Measurements from ENCODE around the gene RAB43.

The RAB43 gene

GRCh38 chr3:129038121-129038855 is 83.3 kb downstream of the RAB43 start:
- DNase-seq (ENCODE audit: low read depth in 2 of 2) = no peak
